GM21723 (cell line): ENCODE measurements around the gene AIM2.
A peak's percentile ranks its signal among the peaks of the same experiment; 100 is the strongest.
"Not testable (repeated sequence)": the region's sequence is repeated elsewhere in the genome, so short reads cannot be mapped to it uniquely, and the experiment has no call there.

Source experiments
- ATAC-seq: cut with Tn5 transposase; IDR thresholded peaks from one replicate; pipeline ENCODE4 v1.9.1; 2021; ENCODE audit warnings: mild to moderate bottlenecking, moderate library complexity; ENCODE audit not compliant: unreplicated experiment

Gene AIM2, protein sequence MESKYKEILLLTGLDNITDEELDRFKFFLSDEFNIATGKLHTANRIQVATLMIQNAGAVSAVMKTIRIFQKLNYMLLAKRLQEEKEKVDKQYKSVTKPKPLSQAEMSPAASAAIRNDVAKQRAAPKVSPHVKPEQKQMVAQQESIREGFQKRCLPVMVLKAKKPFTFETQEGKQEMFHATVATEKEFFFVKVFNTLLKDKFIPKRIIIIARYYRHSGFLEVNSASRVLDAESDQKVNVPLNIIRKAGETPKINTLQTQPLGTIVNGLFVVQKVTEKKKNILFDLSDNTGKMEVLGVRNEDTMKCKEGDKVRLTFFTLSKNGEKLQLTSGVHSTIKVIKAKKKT

DNA sequence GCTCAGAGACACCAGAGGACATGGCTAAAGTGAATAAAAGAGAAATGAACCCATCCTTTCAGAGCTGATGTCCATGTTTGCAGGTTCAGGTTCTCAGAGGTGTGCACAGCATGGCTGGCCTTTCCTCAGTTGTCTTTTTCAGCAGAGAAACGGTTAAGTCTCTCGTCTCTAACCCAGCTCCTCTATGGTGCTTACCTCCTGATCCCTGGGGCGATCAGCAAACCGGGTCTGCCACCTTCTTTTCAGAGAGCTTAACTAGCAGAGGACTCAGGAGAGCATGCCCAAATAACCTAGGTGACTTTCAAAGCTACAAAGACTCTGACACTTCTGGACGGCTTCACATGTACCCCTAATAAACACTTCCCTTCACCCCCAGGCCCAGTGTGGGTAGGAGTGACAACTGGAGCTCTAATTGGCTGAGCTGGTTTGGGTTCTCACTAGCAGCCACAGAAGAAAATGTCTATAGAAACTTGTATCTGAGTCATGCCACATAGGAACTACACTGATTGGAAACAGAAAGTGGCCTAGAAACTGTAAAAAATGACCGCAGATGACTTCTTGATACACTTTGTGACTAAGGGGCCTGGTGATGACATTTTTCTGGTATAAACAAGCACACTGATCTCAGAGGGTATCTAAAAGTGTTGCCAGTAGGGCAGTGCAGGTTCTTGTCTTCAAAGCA is at the start of gene AIM2:
Gene AIM2, minus strand, starts transcription at position 329 of the 682 bp plus-strand sequence. CDS start 3,267 bp downstream, outside the sequence.
- ATAC-seq, result peak; percentile 85

DNA sequence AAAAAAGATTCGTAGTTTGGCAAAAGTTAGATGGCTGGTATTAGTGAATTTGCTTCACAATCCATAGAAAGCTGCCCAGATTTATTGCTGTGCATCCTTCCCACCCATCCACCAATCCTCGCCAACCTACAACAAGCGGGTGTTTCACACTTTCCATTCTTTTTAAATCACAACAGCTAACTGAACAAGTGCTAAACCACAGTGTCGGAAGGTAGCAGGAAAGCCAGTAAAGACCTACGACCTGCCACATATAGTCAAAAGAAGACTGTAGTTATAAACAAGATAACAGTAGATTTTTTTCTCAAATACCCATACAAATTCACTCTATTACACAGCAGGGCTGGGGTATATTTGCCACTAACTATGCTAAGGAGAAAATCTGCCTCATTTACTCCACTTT is 47.0 kb upstream of the AIM2 start:
- ATAC-seq, result no peak

- peak; percentile 93 for ATAC-seq
These were observed 45.5 kb upstream of the AIM2 start for GRCh38 chr1:159122005-159122621.

DNA sequence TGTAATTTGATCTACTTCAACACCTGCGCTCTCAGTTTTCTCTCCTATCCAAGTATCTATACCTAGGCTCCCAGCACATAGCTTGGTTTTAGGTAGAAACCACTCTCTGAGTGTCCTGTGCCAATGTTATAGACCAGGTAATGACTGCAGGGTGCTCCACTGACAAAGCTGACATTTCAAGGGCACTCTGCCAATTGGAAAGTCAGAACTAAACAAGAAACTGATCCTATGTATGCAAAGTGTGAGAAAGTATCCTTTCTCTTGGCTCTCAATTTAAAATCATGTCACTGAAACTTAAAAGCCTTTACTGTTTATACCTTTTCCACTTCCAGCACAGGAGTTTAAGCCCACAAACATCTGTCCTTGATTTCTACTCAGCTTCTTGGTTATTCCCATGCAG is 45.0 kb upstream of the AIM2 start:
- peak; percentile 62 for ATAC-seq

- ATAC-seq, result no peak
These were observed 43.8 kb upstream of the AIM2 start for GRCh38 chr1:159120317-159120716.

DNA sequence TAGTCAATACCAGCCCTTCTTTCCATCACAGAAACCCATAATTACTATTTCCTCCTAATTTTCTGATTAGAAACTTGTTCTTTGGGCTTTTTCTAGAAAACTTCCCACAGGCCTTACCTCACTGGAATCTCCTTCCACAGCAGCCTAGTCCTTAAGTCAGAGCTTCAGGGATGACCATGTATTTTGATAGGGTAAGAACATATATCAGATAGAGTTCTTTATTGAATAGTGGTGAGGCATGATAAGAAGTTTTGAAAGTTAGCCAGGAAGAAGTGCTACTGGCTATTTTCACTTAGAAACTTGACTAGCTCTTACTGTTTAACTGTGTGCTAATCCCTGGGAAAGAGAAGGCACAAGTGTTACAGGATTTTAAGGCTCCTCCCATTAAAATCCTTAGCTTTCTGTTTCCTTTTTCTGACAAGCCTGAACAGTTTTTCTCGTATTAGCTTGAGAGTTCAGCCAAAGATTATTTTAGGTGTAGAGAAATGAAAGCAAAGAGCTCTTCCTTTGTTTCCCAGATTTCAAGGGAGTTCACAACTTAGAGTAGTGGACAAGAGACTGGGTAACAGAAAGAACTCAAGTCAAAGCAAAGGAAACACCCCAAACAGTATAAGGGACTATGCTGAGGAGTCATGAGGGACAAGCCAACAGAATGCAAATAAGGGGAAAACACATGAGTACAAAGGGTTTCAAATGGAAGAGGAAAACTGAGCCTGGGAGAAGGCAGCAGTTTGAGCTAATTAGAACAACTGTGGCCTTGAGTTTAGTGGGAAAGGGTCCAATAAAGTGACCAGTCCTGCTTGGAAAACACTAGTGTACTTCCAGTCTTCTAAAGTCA is 37.2 kb upstream of the AIM2 start:
- ATAC-seq, result no peak

GRCh38 chr1:159103021-159103420 is 26.5 kb upstream of the AIM2 start:
- not testable (repeated sequence) for ATAC-seq

GRCh38 chr1:159100589-159100988 is 24.0 kb upstream of the AIM2 start:
- ATAC-seq, result no peak

GRCh38 chr1:159098596-159098995 is 22.0 kb upstream of the AIM2 start:
- no peak for ATAC-seq

DNA sequence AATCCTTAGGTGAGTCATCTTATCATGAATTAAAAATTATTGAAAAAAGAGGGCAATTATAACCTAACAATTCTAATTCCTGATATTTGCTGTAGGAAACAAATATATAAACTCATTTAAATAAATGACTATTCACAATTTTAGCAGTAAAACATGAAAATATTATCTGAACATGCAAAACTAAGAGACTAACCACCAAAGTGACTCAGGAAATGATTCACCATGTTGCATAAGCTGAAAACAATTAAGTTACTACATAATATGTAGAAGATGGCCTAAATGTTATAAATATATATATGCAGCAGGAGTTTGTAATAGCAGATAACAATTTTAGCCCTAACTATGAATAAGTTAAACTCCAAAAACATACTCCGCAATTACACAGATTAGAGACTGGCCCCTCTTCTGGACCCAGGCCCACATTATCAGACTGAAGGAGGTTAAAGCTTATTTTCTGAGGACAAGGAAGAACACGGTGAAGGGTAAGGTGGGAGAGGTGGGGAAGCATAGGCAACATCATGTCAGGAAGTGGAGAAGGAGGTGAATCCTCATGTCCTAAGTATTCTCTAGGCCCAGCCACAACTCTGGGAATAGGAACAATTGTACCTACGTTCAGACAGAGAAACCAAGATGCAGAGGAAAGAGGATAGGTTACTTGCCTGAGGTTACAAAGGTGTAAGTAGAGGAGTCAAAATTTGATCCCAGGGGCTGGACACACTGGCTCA is 15.6 kb upstream of the AIM2 start:
- no peak for ATAC-seq

DNA sequence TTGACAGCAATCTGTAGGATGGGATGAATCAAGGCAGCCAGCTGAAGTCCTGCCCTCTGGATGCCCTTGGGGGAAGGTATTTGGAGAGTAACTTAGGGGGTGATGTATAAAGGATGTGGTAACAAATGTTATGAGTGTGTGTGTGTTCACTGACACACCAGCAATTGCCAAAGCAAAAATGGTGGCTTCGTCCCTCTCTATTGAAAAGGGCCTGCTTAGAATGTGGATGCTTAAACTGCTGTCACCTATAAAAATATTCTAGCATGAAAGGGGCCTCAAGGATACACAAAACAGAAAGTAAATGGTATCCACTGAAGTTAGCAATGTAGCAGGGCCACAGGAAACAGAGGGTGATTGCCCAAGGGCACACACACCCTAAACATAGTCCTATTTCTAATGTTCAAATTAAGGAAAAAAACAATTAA is 15.1 kb upstream of the AIM2 start:
- ATAC-seq, result no peak

DNA sequence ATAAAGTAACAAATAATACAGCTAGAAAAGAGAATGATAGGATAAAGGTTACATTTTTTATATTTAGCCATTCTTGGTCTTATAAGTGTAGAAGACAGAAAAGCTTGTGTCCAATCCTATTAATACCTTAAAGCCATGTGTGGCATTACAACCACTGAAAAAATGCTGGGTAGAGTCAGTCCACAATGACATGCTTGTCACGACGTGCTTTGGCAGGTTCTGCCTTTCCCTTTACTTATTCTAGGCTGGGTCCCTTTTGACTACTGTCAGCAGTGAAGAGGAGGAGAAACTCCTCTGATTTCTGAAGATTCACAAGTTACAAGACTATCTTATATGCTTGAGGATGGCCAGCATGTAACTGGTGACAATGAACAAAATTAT is 14.6 kb upstream of the AIM2 start:
- ATAC-seq, result no peak

DNA sequence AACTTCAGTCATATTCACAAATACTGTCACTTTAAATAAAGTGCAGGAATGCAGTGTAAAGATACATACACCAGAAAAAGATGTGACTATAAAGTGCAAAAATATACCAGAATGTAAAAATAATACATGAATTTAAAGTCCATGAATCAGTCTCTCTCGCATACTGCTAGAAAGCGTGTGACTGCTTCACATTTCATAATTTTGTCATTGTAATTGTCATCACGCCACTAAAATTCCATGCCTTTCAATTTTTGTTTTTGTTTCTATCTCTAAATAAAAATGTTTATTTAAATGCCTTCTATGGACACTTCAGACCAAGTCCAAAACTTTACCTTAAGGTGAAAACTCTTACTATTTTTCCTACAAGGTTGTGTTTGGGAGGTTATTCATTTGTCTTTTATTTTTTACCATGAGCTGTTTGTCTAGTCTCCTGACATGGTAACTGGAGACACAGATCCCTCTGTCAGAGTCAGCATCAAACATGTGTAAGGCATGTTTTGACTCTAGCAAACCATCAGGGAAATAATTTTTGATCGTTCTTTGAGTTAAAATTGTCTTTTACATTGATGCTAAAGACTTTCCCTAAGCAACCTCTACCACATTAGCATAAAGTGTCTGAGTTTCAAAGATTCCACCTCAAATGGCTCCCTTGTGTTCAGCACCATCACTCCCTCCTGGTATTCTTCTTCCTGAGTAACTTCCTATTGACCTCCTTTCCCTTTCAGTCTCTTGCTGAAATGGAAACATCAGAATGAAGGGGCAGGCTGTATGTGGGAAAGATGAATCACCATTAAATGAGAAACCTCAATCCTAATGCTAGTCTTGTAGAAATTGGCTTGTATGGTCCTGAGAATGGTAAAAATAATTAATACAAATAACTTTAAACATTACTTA is 14.0 kb upstream of the AIM2 start:
- ATAC-seq, result no peak

DNA sequence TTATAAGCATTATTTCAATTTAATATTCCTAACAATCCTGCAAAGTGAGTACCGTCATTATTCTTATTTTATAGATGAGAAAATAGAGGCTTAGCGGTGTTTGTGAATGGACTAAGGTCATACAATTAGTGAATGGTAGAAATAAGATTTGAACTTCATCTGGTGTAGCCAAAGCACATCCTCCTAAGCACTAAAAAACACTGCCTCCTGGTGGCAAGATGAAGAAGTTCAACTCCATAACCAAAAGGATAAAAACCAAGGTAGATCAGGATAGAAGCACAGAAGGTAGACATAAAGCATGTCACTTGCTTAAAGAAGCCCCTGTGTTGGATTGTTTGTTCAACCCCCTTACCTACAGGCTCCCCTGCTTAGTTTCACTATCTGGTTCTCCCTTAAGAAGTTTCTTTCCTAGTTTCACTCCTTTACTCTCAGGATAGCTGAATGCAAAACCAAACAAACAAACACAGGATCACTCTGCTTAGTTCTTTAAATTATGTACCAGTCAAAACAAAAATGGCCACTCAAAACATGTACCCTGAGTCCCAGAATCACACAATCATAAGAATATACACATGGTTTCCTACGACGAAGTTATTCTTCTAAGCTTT is 12.7 kb upstream of the AIM2 start:
- peak; percentile 68 for ATAC-seq

GRCh38 chr1:159088546-159089183 is 12.1 kb upstream of the AIM2 start:
- ATAC-seq, result no peak

DNA sequence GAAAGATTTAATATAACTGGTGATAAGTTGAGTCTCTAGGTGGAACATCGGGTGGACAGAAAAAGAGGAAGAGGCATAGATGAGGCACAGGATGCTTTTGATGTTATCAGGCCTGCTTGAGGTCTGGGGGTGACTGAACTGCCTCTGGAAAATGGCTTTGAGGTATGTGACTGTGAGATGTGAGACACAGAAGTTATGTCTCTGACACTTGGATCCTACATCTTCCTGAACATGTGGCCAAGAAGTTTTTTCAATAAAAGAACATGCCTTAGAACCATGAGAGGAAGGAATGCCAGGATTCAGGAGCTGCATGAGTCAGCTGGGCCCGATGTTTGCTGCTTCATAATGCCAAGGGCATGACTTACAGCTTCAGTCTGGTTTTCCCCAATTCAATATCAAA is 11.5 kb upstream of the AIM2 start:
- ATAC-seq, result no peak

DNA sequence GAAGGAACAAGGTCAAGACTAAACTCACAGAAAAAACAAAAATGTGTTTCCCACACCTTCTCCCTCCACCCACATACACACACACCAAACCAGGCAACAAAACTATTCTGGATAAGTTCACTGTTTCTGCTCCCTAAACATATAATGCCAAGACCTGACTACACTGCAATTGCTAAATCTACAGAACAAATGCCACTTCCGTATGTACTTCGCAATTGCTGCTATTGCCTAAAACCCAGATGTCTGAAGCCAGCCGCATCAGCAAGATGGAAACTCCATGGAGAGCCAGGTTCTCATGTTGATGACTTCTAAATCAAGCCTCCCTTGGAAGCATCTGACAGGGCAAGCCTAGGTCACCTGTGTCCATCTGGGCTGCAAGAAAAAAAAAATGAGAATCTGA is 8.3 kb upstream of the AIM2 start:
- ATAC-seq, result no peak

DNA sequence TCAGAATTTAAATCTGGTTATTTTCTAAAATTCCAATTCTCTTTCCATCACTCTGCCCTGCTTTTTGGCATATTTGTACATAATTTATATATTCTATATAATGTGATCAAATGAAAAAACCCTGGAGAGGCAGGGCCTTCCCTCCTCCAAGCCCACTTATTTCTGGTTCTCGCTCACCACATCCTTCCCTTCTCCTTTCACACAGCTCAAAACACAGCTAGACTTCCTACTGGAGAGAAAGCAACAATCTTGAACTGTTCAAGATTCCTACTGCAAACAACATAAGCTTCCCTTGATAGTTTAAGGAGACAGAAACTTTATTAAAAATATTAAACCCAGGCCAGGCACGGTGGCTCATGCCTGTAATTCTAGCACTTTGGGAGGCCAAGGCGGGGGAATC is 7.6 kb upstream of the AIM2 start:
- ATAC-seq, result no peak

DNA sequence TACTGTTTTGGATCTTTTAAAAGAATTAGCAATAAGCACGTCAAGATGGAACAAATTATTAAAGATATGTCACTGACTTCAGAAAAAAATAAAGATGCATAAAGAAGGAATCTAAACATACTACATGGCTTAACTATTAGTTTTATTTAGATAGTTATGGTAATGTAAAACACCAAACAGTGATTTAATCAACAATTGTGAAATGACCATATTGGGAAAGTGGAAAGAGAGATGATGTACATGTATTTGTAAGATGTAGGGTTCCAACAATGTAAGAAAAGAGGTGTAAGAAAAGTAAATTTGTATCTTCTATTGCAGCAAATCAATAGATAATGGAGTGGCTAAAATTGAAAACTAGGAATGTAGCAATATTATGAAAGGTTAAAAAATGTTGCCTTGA is 6.4 kb upstream of the AIM2 start:
- ATAC-seq, result no peak
